Activated CD4-positive, alpha-beta T cell treated with anti-CD3 and anti-CD28 coated beads for 1 hour (primary cell): ENCODE measurements around the gene FRMD4A.

Experiments used
- DNase-seq: peaks from one replicate; pipeline ENCODE4 v3.0.0-alpha.2; 2020

FRMD4A gene

GRCh38 chr10:14009371-14010100, 321.2 kb downstream of the FRMD4A start:
- peak; percentile 68 for DNase-seq

GRCh38 chr10:14008740-14009080, 322.0 kb downstream of the FRMD4A start:
- DNase-seq, result no peak

GRCh38 chr10:14004536-14004935, 326.2 kb downstream of the FRMD4A start:
- DNase-seq, result no peak

GRCh38 chr10:14003517-14004184, 327.1 kb downstream of the FRMD4A start:
- DNase-seq, result no peak

GRCh38 chr10:14001298-14002040, 329.3 kb downstream of the FRMD4A start:
- no peak for DNase-seq

- DNase-seq, result no peak
These were observed 332.4 kb downstream of the FRMD4A start for GRCh38 chr10:13998163-13998835.

GRCh38 chr10:13997650-13998049, 333.1 kb downstream of the FRMD4A start:
- DNase-seq, result no peak

- DNase-seq, result no peak
These were observed 335.8 kb downstream of the FRMD4A start for GRCh38 chr10:13994932-13995331.

GRCh38 chr10:13993673-13994089, 337.0 kb downstream of the FRMD4A start:
- no peak for DNase-seq

- DNase-seq, result no peak
These were observed 337.6 kb downstream of the FRMD4A start for GRCh38 chr10:13993169-13993568.

GRCh38 chr10:13991353-13991752, 339.4 kb downstream of the FRMD4A start:
- DNase-seq, result no peak

- no peak for DNase-seq
These were observed 339.8 kb downstream of the FRMD4A start for GRCh38 chr10:13990946-13991345.

- DNase-seq, result no peak
These were observed 340.3 kb downstream of the FRMD4A start for GRCh38 chr10:13990392-13990805.

GRCh38 chr10:13989616-13990015, 341.1 kb downstream of the FRMD4A start:
- no peak for DNase-seq

- no peak for DNase-seq
These were observed 343.3 kb downstream of the FRMD4A start for GRCh38 chr10:13987446-13987845.

GRCh38 chr10:13984647-13985155, 346.0 kb downstream of the FRMD4A start:
- DNase-seq, result no peak

GRCh38 chr10:13983035-13983434, 347.7 kb downstream of the FRMD4A start:
- no peak for DNase-seq

- no peak for DNase-seq
These were observed 352.1 kb downstream of the FRMD4A start for GRCh38 chr10:13978533-13979115.

- DNase-seq, result no peak
These were observed 352.7 kb downstream of the FRMD4A start for GRCh38 chr10:13977861-13978532.

GRCh38 chr10:13973742-13974141, 357.0 kb downstream of the FRMD4A start:
- DNase-seq, result no peak

GRCh38 chr10:13972609-13973008, 358.1 kb downstream of the FRMD4A start:
- no peak for DNase-seq
